GDM1 (cell line): ENCODE results near the gene TGFBR1.

Experiments used
- DNase-seq: peaks from one replicate; lab custom pipeline; 2025; lab: John Stamatoyannopoulos, UW

The TGFBR1 gene

DNA sequence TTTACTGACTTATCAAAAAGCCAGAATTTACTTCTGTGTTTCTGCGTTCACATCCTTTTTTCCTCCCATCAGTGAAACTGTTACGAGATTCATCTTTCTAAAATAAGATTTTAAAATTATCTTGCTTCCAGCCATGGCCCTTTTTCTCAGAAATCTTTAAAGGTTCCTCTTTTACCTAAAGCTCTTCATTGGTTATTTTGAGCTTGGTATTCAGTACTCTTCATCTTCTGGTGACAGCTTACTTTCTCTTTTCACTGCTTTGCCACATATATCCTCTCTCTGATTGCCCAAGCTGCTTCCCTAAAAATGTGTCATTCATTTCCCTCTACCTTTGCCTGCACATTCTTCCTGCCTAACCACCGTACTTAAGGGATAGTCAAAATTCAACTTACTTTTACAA is 32.3 kb downstream of the TGFBR1 start:
- DNase-seq = peak; percentile 67

DNA sequence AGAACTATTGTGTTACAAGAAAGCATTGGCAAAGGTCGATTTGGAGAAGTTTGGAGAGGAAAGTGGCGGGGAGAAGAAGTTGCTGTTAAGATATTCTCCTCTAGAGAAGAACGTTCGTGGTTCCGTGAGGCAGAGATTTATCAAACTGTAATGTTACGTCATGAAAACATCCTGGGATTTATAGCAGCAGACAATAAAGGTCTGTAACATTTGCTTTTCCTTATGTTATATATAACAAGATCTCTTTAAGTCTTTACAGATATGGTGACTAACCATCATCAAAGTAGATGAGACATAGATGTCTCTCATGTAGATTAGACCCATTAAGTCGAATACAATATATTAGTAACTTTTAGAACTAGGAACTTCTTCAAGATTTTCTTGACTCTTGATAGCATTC is 33.0 kb downstream of the TGFBR1 start:
- DNase-seq = no peak

DNA sequence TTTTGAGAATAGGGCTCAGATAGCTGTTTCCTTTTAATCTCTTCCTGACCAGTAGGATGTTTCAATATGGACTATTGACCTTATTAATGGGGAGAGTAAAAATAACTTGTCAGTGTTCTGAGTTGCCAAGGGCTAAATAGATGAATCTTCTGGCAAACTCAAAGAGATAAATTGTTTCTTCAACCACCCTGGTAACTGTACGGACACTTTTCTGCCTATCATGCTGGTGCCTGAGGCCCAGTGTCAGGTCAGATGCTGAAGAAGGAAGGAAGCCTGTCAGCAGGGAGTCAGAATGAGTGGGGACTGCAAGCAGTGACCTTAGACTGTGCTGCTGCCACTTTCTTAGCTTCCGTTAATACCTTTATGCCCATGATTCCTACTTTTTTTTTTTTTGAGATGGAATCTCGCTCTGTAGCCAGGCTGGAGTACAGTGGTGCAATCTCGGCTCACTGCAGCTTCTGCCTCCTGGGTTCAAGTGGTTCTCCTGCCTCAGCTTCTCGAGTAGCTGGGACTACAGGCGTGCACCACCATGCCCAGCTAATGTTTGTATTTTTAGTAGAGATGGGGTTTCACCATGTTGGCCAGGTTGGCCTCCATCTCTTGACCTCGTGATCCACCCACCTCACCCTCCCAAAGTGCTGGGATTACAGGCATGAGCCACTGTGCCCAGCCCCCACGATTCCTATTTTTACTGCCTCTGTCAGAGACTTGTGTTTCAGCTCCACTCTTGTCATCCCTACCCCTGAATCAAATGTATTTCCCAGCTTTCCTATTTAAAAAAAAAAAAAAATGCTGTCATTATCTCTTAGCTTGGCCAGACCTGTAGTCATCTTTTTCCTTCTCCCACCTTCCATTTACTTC is 33.7 kb downstream of the TGFBR1 start:
- no peak for DNase-seq

DNA sequence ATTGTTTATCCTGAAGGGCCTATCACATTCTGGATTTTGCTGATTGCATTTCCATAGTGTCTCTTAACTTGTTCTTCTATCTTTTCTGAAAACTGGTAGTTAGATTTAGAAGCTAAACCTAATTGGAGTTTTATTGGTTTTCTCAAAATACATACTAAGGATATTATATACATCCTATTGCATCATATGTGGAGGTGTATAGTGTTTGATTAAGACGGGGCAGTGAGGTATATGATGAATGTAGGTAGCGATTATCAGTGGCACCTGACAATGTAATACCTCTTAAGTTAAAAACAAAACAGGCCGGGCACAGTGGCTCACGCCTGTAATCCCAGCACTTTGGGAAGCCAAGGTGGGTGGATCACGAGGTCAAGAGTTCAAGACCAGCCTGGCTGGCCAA is 35.0 kb downstream of the TGFBR1 start:
- no peak for DNase-seq

DNA sequence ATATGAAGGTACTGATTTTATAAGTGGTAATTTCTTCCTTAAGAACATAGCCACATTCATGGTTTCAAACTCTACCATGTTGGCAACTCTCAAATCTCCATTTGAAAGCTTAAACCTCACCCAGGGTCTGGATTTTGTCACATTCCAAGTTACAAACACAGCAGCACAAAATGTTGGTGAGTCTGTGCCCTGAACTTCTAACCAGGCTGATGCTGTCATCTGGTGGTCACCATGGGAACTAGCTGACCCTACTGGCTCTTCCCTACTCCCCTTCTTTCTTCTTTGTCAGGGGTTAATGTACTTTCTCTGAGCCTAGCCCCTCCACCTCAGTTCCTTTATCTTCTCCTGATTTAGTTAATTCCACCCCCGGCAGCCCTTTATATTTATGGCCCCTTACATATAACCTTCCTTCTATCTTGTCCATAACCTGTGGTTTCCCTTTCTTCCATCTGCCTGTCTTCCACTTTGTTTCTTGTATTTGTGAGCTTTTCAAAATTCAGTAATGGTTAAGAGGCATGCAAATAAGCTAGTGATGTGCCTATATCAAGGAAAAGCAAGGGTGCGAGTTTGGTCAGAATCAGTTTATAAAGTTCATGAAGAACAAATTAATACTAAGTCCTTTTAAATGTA is 35.9 kb downstream of the TGFBR1 start:
- peak; percentile 23 for DNase-seq

DNA sequence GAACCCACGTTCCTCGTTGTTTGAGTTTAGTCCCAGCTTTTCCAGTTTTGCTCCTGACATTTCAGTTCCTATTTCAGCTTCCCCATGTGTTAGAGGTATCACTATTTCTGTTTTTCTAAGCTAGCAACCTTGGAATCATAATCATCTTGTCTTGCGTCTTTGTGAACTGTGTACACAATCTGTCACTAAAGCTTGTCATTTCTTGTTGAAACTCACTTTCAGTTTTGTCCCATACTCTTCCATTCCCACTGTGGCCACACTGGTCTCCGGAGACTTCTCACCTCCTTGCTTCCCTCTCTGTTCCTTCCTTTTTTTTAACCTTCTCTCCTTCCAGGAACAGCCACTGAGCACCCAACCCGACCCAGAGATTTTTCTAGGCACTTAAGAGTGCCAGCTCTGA is 36.9 kb downstream of the TGFBR1 start:
- no peak for DNase-seq

DNA sequence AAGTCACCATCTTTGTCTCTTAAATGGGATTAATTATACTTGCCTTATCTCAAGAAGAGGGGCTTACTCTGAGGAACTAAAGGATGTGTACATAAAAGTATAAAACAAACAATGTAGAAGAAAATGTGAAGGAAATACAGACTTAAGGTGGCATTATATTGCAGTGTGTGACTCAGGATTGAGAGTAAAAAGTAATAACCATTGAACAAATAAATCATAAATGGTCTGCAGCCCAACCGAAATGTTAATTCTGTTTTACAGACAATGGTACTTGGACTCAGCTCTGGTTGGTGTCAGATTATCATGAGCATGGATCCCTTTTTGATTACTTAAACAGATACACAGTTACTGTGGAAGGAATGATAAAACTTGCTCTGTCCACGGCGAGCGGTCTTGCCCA is 37.4 kb downstream of the TGFBR1 start:
- DNase-seq = no peak

DNA sequence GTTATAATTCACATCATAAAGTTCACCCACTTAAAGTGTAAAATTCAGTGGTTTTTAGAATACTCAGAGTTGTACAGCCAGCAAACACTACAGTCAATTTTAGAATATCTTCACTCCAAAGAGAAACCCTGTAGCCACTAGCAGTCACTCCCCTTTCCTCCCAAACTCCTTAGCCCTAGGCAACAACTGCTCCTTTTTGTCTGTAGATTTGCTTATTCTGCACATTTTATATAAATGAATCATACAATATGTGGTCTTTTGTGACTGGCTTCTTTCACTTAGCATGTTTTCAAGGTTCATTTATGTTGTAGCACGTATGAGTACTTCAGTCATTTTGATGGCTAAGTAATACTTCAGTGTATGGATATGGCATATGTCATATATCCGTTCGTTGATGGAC is 38.7 kb downstream of the TGFBR1 start:
- DNase-seq = no peak

DNA sequence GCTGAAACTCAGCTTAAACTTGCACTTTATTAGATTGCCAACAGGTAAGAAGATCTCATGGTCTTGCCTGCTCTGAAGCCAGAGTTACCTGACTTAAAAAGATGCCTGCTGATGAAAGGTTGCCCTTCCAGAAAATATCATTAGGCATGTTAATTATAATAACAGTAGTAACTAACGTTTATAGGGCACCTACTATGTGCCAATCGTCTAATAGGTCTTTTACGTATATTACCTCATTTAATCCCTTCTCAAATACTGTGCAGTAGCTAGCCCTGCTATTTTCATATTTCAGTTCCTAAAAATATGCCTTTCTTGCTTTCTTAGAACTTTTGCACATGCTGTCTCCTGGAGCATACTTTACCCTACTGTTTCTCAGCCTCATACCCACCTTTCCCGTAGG is 40.1 kb downstream of the TGFBR1 start:
- no peak for DNase-seq

DNA sequence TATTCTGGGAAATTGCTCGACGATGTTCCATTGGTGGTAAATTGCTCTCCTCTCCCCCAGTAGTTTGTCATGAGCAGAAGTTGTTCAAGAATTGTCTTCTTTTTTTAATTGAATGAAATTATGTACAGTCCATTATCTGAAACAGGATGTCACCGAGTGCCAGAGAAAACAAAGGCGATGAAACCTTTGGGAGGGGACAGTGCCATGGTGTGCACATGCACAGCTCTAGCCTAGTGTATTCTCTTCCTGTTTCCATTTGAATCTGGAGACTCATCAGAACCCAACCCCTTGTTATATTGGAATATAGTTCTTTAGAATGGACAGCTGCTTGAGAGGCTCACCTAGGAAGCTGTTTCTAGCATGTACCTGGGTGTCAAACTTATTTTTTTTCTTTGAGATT is 41.7 kb downstream of the TGFBR1 start:
- DNase-seq = no peak

DNA sequence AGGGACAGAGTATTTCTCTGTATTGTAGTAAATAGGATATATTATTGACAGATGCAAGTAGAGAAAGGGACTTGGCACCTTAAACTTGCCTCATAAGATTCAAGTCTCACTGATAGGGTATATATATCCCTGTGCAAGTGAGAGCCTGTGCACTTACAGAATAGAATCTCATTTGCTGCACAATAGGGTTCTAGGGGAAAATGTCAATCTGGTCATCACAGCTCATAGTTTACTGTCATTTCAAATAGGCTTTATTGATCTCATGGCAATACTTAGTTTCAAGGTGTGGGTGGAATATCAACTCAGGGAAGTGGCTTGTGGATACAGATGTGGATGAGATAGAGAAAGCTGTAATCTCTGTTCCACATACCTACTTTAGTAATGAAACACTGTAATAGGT is 42.3 kb downstream of the TGFBR1 start:
- DNase-seq = no peak

DNA sequence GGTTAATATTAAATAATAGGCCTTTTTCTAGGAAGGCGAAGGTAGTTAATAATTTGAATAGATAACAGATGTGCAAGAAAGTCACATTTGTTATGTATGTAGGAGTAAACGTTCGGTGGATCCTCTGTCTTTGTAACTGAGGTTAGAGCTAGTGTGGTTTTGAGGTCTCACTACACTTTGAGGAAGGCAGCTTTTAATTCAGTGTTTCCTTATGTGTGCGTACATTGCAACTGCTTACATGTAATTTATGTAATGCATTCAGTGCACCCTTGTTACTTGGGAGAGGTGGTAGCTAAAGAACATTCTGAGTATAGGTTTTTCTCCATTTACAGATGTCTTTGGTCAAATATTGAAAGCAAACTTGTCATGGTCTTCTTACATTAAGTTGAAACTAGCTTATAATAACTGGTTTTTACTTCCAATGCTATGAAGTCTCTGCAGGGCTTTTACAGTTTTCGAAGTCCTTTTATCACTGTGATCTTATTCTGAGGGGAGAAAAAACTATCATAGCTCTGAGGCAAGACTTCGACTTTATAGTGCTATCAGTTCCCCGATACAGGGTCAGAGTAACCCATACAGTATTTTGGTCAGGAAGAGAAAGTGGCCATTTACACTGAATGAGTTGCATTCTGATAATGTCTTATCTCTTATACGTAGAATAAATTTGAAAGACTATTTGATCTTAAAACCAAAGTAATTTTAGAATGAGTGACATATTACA is 45.7 kb downstream of the TGFBR1 start:
- DNase-seq = no peak

DNA sequence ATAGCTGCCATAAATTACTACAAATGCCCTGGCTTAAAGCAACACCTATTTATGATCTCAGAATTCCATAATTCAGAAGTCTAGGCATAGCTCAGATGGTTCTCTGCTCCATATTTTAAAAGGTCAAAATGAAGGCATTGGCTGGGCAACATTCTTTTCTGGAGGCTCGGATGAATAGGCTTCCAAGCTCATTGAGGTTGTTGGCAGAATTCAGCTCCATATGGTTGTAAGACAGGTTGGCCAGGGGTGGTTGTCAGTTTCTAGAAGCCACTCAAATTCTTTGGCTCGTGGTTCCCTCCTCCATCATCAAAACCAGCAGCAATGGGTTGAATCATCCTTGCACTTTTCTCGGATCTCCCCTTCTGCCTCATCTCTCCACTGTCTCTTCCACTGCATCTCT is 49.4 kb downstream of the TGFBR1 start:
- DNase-seq = no peak

DNA sequence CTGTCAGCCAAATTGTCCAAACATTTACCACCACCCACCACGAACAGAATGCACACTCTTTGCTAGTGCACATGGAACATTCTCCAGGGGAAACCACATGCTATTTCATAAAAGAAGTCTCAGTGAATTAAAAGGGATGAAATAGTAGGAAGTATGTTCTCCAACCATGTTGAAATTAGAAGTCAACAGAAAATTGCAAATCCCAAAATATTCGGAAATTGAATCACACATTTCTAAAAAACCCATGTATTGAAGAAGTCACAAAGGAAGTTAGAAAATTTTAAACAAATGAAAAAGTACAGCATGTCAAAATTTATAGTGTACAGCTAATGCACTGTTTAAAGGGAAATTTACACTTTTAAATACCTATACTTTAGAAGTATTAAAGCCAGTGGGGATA is 50.8 kb downstream of the TGFBR1 start:
- no peak for DNase-seq

DNA sequence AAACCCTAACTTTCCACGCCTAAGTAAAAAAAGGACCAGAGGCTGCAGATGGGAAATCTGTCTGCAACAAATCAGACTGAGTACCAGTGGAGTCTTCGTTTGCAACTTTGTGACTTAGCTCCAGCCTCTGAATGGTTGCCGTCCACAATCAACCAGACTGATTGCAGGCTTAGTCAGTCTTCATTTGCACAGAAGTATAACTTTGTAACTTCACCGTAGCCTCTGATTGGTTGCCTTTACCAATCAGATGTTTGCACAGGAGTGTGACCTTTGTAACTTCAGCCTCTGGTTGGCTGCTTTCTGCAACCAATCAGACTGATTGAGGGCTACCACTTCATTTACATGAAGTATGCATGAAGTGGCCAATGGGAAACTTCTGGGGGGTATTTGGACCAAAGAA is 53.7 kb downstream of the TGFBR1 start:
- no peak for DNase-seq

DNA sequence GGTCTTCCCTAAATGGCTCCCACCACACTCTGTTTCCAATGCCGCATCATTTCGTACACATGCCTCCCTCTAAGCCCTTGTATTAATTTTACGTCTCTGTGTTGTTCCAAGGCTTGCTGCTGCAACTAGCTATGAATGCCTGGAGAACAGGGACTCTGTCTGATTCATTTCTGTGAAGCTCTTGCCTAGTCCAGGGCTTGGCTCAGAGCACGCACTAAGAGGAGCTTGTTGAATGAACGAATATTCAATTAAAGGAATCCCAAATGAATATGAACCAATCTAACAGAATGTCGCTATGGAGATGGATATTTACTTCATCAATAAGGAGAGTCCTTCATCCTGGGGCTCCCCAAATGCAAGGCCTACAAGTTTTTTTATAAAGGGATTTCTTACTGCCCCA is 55.3 kb downstream of the TGFBR1 start:
- no peak for DNase-seq

DNA sequence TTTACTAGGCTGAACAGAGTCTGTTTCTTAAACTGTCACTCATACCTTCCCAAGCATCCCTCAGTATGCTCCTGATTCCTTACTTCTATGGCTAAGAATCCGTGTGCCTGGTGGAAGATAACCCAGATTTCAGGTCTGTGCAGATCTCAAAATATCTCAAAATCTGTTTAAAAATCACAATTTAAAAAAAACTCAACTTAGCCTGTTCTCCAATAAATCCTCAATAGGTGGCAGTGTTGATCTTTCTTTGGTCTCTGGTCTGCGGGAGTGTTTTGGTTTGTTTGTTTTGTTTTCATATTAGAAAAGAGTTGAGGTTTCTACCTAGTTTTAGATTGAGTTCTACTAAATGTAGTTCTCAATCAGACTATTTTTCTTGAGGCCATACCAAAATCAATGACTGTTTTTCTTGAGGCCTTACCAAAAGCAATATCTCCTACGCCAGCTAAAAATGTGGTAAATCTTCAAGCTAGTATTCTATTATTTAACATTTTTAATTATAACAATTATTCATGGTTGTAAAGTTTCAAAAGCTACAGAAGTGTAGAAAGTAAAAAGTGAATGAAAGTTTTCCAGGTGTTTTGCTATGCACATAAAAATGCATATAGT is 57.9 kb downstream of the TGFBR1 start:
- DNase-seq = no peak

DNA sequence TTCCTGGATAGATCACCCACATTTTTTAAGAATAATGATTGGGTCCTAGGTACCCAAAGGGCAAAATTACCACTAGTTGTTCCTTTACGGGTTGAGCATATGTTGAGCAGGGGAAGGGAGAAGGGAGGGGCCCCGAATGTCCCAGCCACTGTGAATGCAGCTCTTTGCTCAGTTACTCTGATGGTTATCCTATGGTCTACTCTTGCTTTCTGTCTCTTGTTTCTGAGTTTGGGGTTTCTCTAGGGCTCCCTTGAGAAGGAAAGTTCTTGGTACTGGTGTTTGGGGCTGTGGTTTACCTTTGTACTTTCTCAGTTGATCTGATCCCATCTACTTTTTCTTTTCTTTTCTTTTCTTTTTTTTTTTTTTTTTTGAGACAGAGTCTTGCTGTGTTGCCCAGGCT is 61.2 kb downstream of the TGFBR1 start:
- DNase-seq = no peak

DNA sequence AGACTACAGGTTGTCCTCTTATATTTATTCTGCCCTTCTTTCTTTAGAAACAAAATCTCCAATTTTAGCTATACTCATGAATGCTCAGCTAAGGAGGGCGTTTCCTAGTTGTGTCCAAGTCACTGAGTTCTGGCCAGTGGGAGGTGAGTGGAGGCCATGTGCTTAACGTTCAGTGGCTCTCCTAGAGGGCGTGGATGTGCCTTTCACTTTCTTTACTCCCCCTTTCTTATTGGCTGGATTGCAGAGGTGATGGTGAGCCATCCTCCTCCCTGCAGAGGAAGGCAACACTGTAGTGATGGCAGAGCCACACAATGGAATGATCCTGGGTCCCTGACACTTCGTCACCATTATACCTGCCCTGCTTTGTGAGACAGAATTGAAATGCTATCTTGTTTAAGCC is 62.2 kb downstream of the TGFBR1 start:
- no peak for DNase-seq

DNA sequence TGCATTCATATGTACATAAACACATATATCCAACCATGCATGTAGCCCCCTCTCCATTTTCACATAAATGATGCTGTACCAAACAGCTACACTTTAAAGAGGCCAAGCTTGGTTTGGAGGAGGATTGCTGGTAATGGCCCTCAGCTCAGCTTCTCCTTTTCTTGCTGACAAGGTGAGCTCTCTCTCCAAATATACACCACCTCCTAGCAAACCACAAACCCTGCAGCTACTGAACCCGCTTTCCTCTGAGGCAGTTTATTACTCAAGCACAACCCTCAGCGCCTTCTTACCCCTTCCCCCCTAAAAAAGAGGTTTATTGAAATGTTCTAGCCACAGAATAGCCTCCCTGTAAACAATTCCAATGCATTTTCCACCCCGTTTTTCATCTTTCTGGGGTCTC is 62.8 kb downstream of the TGFBR1 start:
- DNase-seq = no peak

DNA sequence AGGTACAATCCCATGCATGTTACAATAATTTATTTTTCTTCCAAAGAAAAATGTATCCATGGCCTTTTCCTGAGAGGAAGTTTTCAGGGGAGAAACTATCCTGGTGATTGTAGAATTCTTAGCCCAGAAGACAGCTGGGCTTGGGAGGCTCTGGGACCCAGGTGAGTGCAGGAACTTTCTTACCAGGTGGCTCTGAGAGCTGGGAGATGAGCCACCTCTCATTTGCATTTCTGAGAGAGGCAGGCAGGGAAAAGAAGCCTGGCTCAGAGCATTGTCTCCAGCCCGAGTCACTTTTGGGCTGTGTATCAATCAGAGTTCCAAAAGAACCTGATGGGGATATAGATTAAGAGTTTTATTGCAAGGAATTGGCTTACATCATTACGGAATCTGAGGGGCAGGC is 64.2 kb downstream of the TGFBR1 start:
- DNase-seq = no peak

DNA sequence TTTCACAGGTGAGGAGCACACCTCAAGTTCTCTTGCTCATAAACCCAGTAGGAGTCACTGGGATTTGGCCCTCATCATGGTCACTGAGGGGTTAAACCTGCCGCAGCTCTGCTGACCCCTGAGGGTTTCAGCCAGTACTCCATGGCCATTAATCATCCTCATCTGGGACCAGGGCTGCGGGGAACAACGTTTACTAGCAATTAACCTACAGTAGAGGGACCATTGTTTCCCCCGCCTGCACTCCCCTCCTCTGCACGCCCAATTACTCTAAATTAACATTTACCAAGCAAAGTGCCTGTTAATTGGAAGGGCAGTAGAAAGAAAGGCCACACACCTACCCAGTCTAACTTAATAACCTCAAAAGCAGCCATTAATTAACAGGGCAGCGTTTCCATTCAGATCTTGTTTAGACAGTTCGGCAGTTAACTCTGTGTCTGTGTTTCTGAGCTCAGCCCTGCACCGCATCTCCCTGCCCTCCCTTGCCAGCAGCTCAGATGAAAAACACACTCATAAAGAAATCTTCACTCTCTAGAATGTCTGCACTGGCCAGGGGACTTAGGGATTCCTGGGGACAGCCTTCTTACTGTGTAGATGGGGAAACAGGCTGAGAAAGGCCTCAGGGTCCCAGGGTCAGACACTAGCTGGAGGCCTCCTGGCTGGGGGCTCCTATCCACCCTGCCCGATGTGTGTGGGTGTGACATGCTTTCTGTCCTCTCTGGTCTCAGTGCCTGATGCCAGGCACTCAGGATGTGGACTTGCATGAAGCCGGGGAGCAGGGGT is 65.3 kb downstream of the TGFBR1 start:
- DNase-seq = no peak
